AG04449 (cell line): ENCODE results near the gene DCP1A.
A peak's percentile ranks its signal among the peaks of the same experiment; 100 is the strongest.
"Not testable (repeated sequence)": the region's sequence is repeated elsewhere in the genome, so short reads cannot be mapped to it uniquely, and the experiment has no call there.

Experiments
- CTCF ChIA-PET: fragments of 350-600 bp; formaldehyde crosslinking; extraction: SDS; loops from one replicate; lab custom pipeline; 2021; ENCODE audit warnings: antibody characterized with exemption; lab: Yijun Ruan, JAX
- POLR2A ChIA-PET: fragments of 400-600, 350-600 bp; formaldehyde crosslinking; extraction: SDS; loops from one replicate; lab custom pipeline; 2020; ENCODE audit warnings: antibody characterized with exemption, inconsistent platforms; lab: Yijun Ruan, JAX
- DNase-seq: peaks from one replicate; pipeline ENCODE4 v3.0.0-alpha.2; 2010; ENCODE audit warnings: low read depth, low spot score
- H3K4me3 ChIP-seq: 2 replicates; pipeline ENCODE4 v1.5.1; 2011; ENCODE audit warnings: low read depth, mild to moderate bottlenecking, control low read depth, low read length
- CTCF ChIP-seq: IDR thresholded peaks from one replicate; pipeline ENCODE4 v1.5.1; 2011; ENCODE audit warnings: mild to moderate bottlenecking, moderate library complexity, low read length, control low read depth, inconsistent platforms; ENCODE audit not compliant: insufficient read depth; ENCODE audit errors: missing control alignments

DCP1A gene

GRCh38 chr3:53269888-53270880 is 77.2 kb downstream of the DCP1A start:
- DNase-seq, result peak; percentile 93
- ChIA-PET POLR2A (interaction anchor here (0.6 kb wide), 1 partner anchor 187 kb away, joined by 6 read pairs; no protein-coding TSS in a partner anchor), CTCF (interaction anchor here (1.2 to 1.4 kb wide), 3 partner anchors 16 to 29 kb away, joined by 3 to 4 read pairs (median 3); no protein-coding TSS in a partner anchor)
- TF ChIP-seq CTCF, result no peak
- no peak overlapping the region for H3K4me3 ChIP-seq

GRCh38 chr3:53269193-53269592 is 78.2 kb downstream of the DCP1A start:
- H3K4me3 ChIP-seq, DNase-seq, POLR2A ChIA-PET: not testable (repeated sequence)
- CTCF ChIA-PET, result interaction anchor here (1.0 kb wide), 1 partner anchor 30 kb away, joined by 3 read pairs; no protein-coding TSS in a partner anchor

GRCh38 chr3:53267766-53268165 is 79.6 kb downstream of the DCP1A start:
- ChIA-PET POLR2A (no interaction called here), CTCF (interaction anchor here (0.6 kb wide), 1 partner anchor 1627 kb away, joined by 4 read pairs; no protein-coding TSS in a partner anchor)
- TF ChIP-seq CTCF, result no peak
- DNase-seq, result no peak
- no peak overlapping the region for H3K4me3 ChIP-seq

GRCh38 chr3:53264718-53265117 is 82.6 kb downstream of the DCP1A start:
- H3K4me3 ChIP-seq, result no peak overlapping the region
- ChIA-PET CTCF (no interaction called here), POLR2A (no interaction called here)
- no peak for TF ChIP-seq CTCF
- no peak for DNase-seq

- no peak for TF ChIP-seq CTCF
- H3K4me3 ChIP-seq, result no peak overlapping the region
- ChIA-PET CTCF (no interaction called here), POLR2A (no interaction called here)
- no peak for DNase-seq
Measured at GRCh38 chr3:53263907-53264306, 83.4 kb downstream of the DCP1A start.

- no peak for DNase-seq
- no peak for TF ChIP-seq CTCF
- ChIA-PET CTCF (interaction anchor here (0.7 to 1.3 kb wide), 2 partner anchors 10 to 65 kb away, joined by 3 read pairs; no protein-coding TSS in a partner anchor), POLR2A (interaction anchor here (0.7 to 1.2 kb wide), 2 partner anchors 7 to 14 kb away, joined by 3 to 4 read pairs; no protein-coding TSS in a partner anchor)
- H3K4me3 ChIP-seq, result no peak overlapping the region
Measured at GRCh38 chr3:53261712-53262111, 85.6 kb downstream of the DCP1A start.
